ENCODE results near the gene ABCD3.

ABCD3 gene

GRCh38 chr1:94544706-94545490, 126.7 kb downstream of the ABCD3 start:
- H3K4me3 ChIP-seq (ENCODE audit: low read depth, low read length): no peak overlapping the region
- TF ChIP-seq, protein P1, sequence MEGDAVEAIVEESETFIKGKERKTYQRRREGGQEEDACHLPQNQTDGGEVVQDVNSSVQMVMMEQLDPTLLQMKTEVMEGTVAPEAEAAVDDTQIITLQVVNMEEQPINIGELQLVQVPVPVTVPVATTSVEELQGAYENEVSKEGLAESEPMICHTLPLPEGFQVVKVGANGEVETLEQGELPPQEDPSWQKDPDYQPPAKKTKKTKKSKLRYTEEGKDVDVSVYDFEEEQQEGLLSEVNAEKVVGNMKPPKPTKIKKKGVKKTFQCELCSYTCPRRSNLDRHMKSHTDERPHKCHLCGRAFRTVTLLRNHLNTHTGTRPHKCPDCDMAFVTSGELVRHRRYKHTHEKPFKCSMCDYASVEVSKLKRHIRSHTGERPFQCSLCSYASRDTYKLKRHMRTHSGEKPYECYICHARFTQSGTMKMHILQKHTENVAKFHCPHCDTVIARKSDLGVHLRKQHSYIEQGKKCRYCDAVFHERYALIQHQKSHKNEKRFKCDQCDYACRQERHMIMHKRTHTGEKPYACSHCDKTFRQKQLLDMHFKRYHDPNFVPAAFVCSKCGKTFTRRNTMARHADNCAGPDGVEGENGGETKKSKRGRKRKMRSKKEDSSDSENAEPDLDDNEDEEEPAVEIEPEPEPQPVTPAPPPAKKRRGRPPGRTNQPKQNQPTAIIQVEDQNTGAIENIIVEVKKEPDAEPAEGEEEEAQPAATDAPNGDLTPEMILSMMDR (IDR thresholded peaks at IDR 0.05; ENCODE audit: borderline replicate concordance, insufficient read depth, low read depth, low read length): no peak

DNA sequence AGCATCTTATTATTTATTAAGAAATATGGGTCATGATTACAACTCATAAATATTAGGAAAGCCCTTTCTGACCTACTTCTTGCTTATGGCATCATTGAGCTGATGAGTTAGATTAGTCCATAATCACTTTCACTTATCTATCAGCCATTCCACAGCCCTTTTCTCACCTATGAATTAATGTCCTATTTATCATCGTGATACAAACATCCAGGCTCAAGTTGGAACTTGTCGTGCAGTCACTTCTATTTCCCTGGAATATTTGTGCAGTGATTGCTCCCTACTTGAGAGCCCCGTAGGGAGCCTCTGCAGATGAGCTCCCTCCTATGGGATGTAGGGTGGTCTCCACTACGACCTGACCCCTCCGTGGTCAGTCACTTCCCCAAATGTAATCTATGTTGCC, 131.5 kb downstream of the ABCD3 start:
- TF ChIP-seq, protein P1 (IDR thresholded peaks at IDR 0.05; ENCODE audit: borderline replicate concordance, insufficient read depth, low read depth, low read length): no peak

DNA sequence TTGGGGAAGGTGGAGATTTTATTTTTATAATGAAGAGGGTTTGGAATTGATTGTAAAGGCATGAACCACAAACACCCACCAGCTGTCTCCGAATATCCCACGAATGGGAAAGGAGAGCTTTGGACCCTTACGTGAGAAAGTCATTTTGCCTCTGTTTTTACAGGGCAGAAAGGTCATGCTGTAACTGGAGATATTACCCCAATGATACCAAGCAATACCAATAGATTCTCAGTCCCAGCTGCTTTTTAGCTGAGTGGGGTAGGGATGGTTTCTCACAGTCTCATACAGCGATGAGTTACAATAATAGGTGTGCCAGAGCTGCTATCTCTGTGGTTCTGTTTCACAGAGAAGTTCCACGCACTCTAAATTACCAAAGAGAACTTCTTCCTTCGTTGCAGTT, 132.2 kb downstream of the ABCD3 start:
- no peak overlapping the region for H3K4me3 ChIP-seq (ENCODE audit: low read depth, low read length)
- TF ChIP-seq, protein P1 (IDR thresholded peaks at IDR 0.05; ENCODE audit: borderline replicate concordance, insufficient read depth, low read depth, low read length): no peak

More for the DNA sequence above, 131.5 kb downstream of the ABCD3 start:
- H3K4me3 ChIP-seq (ENCODE audit: low read depth, low read length): no peak overlapping the region

DNA sequence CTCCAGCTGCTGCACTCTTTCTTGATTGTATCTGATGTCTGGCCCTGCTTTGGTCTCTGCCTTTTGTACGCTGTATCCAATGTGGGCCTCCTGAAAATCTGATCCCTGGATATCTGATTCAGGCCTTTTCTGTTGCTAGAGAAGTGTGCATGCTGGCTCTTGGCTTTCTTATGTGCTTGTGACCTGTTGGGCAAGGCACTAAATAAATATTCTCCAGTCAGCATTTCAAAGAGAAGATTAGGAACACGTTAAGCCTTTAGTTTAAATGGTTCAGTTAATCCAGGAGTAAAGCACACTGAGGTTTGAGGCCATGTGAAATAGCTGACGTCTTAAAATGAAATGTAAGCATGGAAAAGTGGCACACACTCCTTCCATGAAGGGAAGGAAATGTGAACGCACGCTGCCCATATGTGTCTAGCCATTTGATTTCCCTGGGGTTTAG, 132.6 kb downstream of the ABCD3 start:
- no peak overlapping the region for H3K4me3 ChIP-seq (ENCODE audit: low read depth, low read length)
- TF ChIP-seq, protein P1 (IDR thresholded peaks at IDR 0.05; ENCODE audit: borderline replicate concordance, insufficient read depth, low read depth, low read length): no peak

- TF ChIP-seq, protein P1 (IDR thresholded peaks at IDR 0.05; ENCODE audit: borderline replicate concordance, insufficient read depth, low read depth, low read length): no peak
- no peak overlapping the region for H3K4me3 ChIP-seq (ENCODE audit: low read depth, low read length)
Observed at GRCh38 chr1:94551449-94551848, 133.3 kb downstream of the ABCD3 start.

DNA sequence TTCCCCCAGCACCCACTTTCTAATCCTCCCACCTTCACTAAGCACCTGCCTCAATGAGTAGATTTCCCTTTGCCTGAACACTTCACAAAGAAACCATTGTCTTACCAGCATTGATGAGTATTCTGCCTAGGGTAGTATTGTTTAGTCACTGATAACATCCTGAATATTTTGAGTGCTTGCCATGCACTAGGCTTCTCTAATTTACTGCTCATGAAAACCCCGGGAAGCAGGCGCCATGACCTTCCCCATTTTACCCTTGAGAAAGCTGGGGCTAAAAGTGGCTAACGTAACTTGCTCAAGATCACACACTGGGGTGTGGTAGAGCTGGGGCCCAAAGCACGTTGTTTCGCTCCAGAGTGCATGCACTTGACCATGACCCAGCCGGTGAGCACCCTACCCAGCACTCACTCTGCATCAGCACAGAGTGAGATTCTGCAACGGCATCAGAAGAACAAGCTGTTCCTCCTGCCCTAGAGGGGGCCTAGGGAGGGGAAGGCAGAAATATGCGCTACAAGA, 133.9 kb downstream of the ABCD3 start:
- TF ChIP-seq, protein P1 (IDR thresholded peaks at IDR 0.05; ENCODE audit: borderline replicate concordance, insufficient read depth, low read depth, low read length): no peak
- H3K4me3 ChIP-seq (ENCODE audit: low read depth, low read length): no peak overlapping the region

GRCh38 chr1:94553323-94553730, 135.1 kb downstream of the ABCD3 start:
- TF ChIP-seq, protein P1 (IDR thresholded peaks at IDR 0.05; ENCODE audit: borderline replicate concordance, insufficient read depth, low read depth, low read length): no peak
- H3K4me3 ChIP-seq (ENCODE audit: low read depth, low read length): no peak overlapping the region
